IPS-18c (cell line): ENCODE data around the gene PSMF1.

ENCODE experiments used
- H3K4me3 ChIP-seq: 2 replicates; pipeline ENCODE4 v1.7.0; 2013; ENCODE audit warnings: low read depth, mild to moderate bottlenecking, low read length, moderate library complexity; ENCODE audit not compliant: insufficient read depth
- H3K9me3 ChIP-seq: one replicate; pipeline ENCODE4 v1.6.1; 2013; ENCODE audit warnings: mild to moderate bottlenecking, low read length, moderate library complexity; ENCODE audit not compliant: control insufficient read depth, insufficient read depth

The PSMF1 gene

DNA sequence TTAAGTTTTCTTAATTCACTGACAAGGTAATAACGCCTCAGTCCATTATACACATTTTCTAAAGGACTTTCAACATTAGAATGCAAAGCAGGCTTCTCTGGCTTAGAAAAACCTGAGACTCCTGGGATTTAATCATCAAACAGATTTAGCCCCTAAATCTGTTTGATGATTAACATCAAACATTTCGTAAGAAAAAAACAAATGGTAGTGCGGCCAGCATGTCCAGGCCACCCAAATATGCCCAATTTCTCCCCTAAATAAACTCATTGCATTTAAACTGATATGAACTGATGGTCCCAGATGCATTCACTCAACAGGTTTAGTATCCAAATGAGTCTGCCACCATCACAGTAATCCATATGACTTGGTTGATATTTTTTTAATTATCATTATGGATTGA lies 60.2 kb downstream of the PSMF1 start:
- Histone ChIP-seq H3K9me3 (no peaks in the 10 kb centered on the region), H3K4me3 (no peak overlapping the region)

DNA sequence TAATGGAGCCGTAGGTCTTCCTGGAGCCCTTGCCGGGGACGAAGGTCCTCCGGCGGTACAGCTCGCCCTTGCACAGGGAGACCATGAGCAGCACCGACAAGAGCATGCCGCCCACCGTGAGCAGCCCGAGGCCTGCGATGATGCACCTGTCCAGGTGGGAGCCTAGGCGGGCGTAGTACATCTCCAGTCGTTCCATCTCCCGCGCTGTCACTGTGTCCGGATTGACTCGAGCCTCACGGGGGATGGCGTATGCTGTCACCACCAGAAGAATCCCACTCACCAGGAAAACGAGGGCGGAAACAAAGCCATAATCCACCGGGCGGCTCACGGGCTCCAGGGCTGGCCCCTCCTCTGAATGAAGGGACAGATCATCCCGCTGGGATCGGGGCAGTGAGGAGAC lies 62.5 kb downstream of the PSMF1 start:
- Histone ChIP-seq H3K4me3 (no peak overlapping the region), H3K9me3 (no peaks in the 10 kb centered on the region)

DNA sequence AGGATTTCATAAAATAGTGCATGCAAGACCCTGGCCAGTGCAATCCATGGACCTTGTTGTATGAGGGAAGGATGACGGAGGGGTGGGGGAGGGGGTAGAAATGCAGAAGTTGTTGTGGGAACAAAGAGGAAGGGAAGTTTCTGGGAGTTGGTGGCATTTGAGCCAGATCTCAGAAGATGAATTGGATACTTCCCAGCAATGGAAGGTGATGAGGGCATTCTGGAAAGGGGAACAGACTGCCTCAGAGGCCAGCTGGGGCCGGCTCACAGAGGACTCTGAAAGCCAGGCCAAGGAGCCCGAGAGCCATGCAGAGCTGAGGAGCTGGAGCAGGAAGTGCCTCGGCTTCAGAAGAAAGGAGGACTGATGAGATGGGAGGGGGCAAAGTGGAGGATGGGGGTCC lies 63.7 kb downstream of the PSMF1 start:
- no peaks in the 10 kb centered on the region for H3K9me3 ChIP-seq
- H3K4me3 ChIP-seq, result no peak overlapping the region

DNA sequence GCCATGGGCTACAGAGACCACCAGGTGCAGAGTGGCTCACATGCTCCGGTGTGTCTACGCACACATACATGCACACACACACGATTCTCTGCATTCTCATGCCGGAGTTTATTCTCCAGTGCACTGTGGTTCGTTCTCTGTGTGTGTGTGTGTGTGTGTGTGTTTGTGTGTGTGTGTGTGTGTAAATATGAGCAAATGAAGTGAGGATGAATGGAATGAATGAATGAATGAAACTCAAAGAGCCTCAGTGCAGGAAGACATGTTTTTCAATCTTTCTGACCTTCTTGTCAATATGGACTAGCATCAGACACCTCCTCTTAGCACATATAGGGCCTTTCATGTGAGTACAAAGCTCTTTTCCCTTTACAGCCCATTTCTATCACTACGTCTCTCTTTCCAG lies 64.8 kb downstream of the PSMF1 start:
- no peak overlapping the region for H3K4me3 ChIP-seq
- H3K9me3 ChIP-seq, result no peaks in the 10 kb centered on the region

DNA sequence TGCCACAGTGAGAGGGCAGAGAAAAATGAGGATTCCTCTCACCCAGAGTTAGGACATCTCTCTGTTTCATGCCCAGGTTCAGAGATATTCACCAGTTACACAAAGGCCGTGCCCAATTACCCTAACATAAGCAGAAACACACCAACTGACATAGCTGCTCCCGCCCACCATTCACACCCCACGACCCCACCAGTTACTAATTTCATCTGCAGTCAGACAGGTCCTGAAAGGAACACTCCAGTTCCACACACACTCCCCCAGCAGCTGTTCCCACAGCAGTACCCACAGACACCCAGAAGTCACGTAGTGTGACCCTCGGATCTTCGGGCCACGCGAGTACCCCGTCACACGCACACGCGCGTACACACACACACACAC lies 65.8 kb downstream of the PSMF1 start:
- Histone ChIP-seq H3K9me3 (no peaks in the 10 kb centered on the region), H3K4me3 (peak overlapping the region; percentile 61; the same call in 1 of the 2 replicates)

DNA sequence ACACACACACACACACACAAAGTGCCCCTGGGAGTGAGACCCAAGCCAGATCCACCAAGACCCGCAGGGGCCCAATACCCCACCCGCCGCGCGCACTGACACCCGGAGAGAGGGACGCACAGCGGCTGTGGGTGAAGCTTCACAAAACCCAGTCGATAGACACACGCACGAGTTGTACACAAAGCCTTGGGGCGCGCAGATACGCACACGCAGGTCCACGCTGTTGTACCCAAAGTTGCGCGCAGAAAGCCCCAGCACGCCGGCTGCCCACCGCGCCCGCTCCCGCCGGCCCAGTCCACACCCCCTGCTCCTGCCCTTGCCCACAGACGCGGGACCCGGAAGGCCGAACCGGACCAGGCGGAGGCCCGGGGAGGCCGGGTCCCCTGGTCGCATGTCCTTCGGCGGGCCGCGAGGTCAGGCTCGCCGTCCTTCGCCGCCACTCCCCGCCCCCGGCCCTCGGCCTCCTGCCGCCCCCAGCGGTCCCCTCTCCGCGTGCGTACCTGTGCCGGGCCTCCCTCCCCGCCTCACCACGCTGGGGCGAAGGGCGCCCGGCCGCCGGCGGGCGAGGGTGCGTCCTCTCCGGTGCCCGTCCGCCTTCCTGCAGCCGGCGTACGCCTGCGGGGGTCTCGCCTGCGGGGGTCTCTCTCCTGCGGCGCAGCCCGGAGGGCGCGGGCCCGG lies 66.4 kb downstream of the PSMF1 start, which contains the start of gene TMEM74B:
Gene TMEM74B (minus strand): TSS at position 344 of the 678 bp plus-strand sequence. CDS start 1,180 bp downstream, outside the sequence.
- Histone ChIP-seq H3K4me3 (peak within 1 kb of the TSS; percentile 61), H3K9me3 (no peaks in the 10 kb centered on the region)

DNA sequence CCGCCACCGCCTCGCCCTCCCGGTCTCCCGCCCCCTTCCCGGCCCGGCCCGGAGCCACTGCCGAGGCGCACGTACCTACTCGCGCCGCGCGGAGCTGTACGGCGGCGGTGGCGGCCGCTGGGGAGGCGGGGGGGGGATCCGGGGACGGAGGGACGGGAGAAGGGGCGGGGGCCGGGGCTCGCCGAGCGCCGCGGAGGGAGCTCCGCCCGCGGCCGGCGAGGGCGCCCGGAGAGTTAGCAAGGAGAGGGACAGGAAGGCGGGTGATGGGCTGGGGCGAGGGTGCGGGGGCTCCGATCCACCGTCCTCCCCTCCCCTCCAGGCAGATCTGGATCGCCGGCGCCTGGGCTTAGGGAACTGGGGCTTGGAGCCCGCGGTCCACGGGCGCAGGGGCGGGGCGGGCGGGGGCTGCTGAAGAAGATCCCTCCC lies 66.9 kb downstream of the PSMF1 start:
- Histone ChIP-seq H3K4me3 (peak overlapping the region; percentile 61), H3K9me3 (no peaks in the 10 kb centered on the region)

DNA sequence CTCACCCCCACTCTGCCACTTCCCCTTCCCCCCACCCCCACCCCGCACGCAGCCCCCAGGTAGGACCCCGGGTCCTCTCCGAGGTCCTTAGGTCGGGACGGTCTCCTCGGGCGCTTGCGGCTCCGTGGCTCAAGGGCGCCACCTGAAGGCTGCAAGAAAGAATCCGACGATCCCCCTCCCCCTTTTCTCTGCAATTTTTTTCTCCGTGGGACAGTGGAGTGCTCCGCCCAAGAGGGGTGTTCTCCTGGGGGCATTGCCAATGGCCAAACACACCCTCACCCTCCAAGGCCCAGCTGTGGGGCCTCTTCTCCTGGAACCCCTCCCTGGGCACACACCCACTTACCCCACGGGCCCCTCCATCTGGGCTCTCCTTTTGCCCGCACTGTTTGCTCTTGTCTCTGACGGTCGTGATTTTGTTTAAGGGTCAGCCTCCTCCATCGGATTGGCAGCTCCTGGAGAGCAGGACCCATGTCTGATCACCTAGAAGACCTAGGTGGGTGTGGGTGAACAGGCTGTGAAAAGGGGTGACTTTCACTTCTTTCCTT lies 67.5 kb downstream of the PSMF1 start:
- H3K4me3 ChIP-seq, result peak overlapping the region; percentile 61

DNA sequence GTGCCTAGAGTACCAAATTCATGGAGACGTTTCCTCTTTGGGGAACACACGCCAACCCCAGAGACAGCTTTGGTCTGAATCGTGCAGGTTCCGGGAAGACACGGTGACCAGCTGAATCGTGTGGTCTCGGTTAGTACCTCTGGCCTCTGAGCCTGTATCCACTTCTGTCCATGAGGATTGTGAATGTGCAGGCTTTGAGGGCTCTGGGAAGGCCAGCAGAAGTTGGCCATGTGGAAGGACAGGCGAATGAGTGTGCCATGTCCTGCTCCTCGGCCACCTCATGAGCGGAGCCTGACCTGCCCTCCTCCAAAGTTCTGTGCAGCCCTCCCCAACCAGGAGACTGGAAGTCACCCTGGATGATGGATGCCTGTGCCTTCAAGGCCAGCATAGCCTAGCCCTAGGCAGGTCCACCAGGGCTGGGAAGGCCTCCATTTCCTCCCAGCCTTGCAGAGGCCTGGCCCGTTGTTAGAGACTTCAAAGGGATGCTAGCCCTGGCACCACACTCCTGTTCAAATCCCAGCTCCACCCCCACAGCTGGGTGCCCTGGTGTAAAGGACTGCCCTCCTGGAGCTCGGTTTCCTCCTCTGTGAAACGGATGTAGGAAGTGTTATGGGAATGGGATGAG lies 68.1 kb downstream of the PSMF1 start:
- H3K9me3 ChIP-seq, result no peaks in the 10 kb centered on the region
- H3K4me3 ChIP-seq, result no peak overlapping the region; the same call in 1 of the 2 replicates

More for the DNA sequence above, 67.5 kb downstream of the PSMF1 start:
- no peaks in the 10 kb centered on the region for H3K9me3 ChIP-seq

DNA sequence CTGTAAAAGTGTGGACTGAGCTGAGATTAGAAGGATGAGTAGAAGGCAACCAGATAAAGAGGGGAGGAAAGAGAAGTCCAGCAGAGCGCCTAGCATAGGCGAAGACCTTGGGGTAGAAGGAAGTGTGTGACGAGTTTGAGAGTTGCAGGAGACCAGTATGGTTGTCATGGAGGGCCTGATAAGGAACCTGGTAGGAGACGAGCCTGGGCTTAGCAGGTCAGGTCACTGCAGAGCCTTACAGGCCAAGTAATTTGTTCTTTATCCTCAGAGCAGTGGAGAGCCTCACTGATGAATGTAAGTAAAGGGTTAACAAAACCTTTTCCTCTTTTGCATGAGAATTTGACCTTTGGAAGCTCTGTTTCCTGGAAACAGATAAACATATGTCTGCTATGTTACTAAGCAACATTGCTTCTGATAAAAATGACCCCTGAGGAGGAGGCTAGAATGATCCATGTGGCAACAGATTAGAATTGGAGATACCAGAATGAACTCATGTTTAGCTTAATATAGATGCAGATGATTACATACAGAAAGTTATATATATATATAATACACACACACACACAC lies 69.3 kb downstream of the PSMF1 start:
- Histone ChIP-seq H3K4me3 (no peak overlapping the region), H3K9me3 (no peaks in the 10 kb centered on the region)

DNA sequence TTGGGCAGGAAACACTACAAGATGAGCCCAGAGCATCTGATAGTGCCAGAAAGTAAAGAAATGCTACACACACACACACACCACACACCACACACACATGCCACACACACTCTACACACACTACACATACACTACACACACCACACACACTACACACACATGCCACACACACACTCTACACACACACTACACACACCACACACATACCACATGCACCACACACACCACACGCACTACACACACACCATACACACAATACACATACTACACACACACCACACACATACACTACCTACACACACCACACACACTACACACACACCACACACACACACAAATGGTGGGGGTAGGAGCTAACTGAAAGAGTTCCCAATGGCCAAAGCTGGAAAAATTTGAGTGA lies 69.9 kb downstream of the PSMF1 start:
- Histone ChIP-seq H3K4me3 (no peak overlapping the region), H3K9me3 (no peaks in the 10 kb centered on the region)

DNA sequence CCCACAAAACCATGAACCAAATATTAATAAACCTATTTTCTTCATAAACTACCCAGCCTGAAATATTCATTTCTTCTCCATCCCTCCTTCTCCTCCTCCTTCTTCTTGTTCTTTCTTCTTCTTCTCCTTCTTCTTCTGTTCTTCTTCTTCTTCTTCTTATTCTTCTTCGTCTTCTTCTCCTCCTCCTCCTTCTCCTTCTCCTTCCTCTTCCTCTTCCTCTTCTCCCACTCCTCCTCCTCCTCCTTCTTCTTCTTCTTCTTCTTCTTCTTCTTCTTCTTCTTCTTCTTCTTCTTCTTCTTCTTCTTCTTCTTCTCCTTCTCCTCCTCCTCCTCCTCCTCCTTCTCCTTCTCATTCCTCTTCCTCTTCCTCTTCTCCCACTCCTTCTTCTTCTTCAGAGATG lies 71.4 kb downstream of the PSMF1 start:
- no peak overlapping the region for H3K4me3 ChIP-seq
- H3K9me3 ChIP-seq, result no peaks in the 10 kb centered on the region

DNA sequence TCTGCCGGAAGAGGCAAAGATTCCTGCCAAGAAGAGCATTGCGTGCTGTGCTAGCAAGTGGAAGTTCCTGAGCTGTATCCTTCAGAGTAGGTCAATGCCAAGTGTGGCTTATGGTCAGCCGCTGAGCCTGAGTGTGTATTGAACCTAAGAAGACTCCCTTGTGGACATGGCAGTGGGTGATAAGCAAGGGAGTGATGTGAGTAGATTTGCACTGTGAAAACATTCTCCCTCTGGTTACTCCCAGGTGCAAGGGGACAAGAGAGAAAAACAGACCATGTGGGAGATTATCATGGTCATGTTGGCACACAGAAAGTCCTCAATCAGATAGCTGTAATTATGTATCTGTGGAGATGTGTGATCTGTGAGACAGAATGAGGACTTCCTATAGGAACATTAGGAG lies 72.4 kb downstream of the PSMF1 start:
- no peaks in the 10 kb centered on the region for H3K9me3 ChIP-seq
- no peak overlapping the region for H3K4me3 ChIP-seq

DNA sequence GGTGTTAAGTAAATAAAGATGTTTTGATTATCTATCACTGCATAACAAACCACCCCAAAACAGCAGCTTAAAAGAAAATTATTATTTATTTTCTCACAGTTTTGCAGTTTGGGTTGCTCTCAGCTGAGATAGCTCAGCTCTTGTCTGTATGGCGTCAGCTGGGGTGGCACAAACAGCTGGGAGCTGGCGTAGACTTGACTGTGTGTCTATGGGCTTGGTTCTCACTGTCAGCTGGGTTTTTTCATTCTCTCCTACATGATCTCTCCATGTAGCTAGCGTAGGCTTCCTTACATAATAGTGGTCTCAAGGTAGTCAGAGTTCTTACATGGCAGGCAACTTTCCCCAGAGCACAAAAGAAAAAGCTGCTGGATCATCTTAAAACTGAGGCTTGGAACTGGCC lies 72.9 kb downstream of the PSMF1 start:
- Histone ChIP-seq H3K9me3 (no peaks in the 10 kb centered on the region), H3K4me3 (no peak overlapping the region)

DNA sequence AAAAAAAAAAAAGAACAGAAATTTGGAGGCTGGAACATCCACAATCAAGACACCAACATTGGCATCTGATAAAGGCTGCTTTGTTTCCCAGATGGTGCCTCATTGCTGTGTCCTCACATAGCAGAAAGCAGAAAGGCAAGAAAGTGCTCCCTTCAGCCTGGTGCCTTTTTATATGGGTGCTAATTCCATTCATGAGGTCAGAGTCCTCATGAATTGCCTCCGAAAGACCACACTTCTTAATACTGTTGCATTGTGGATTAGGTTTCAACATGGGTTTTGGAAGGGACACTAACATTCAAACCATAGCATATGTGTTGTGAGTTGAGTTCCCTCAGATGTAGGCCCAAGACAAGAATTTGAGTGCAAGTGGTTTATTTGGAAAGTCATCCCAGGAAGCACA lies 76.8 kb downstream of the PSMF1 start:
- Histone ChIP-seq H3K4me3 (no peak overlapping the region), H3K9me3 (no peaks in the 10 kb centered on the region)

DNA sequence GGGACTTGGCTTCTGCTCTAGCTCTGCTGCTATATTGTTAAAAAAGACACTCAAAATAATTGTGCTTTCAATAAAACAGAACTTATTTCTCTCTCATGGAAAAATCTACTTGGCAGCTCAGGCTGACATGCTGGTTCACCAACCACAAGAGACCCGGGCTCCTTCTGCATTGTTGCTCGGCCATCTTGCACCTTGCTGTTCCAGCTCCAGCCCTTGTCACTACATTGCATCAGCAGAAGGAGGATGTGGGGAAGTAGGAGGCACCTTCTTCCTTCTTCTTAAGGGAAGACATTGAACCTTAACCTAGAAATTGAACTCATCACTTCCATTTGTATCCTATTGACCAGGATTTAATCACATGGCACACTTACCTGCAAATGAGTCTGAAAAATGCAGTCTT lies 78.2 kb downstream of the PSMF1 start:
- H3K9me3 ChIP-seq, result no peaks in the 10 kb centered on the region
- no peak overlapping the region for H3K4me3 ChIP-seq

DNA sequence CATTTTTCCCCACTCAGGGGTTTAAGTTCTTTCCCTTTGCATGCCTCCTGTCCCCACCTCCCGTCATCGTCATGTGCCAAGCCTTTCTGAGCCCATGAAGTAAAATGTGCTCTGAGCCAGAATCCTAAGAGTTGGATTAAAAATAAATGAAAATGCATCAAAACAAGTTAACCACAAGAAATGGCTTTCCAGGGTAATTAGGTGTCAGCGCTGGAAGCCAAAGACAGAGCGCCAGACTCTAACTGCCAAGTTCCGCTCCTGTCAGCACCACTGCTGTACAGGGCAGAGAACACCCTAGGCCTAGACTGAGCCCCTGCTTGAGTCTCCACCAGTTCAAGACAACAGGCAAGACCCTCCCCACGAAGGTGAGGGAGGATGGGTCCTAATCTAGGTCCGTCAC lies 79.4 kb downstream of the PSMF1 start:
- H3K4me3 ChIP-seq, result no peak overlapping the region
- H3K9me3 ChIP-seq, result no peaks in the 10 kb centered on the region

DNA sequence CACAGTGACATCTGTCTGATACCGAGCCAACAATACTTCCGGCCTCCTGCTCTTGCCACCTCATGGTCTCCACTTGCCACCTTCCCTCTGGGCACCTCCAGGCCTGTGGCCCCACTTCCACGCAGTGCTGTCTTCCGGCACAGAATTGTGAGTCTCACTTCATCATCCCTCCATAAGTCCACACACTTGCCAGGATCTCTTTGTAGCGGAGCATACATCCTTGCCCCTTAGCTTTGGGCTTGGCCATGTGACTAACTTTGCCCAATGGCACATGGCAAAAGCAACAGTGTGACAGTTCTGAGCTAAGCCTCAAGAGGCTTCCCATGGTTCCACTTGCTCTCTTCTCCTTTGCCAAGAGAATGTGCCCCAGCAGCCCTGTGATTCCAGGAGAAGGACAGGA lies 80.3 kb downstream of the PSMF1 start:
- H3K4me3 ChIP-seq, result no peak overlapping the region
- no peaks in the 10 kb centered on the region for H3K9me3 ChIP-seq
